Measurements from ENCODE around the gene CAMK1G. TPM values are rescaled to one million over a fixed set of nuclear protein-coding genes. Genes with fewer than 3 reads are reported as not detected.

CAMK1G gene
- total and polyA plus RNA-seq, 2 of the 4 experiments (the other 2 are of a cell fraction): 0.72 to 1.8 TPM

DNA sequence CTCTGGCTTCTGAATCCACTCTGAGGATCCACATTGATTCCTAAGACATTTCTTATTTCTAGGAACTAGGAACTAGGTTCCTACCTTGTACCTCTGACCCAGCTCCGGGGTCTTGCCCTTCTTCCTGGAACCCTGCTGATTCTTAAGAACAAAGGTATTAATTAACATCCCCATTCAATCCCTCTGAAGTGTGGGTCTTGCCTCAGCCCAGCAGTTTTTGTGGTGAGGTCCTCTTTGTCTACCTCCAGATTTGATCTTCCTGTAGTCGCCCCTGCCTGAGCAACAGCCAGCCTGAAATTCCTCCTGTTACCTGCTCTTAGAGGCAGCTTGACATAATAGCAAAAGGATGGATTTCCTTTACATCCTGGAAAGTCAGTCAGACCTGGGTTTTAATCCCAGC, 46.7 kb upstream of the CAMK1G start:
- BruUV-seq (replicated peaks): no TSS peak
- no peak for ATAC-seq (ENCODE audit: low read depth)
- TF ChIP-seq, protein P1, sequence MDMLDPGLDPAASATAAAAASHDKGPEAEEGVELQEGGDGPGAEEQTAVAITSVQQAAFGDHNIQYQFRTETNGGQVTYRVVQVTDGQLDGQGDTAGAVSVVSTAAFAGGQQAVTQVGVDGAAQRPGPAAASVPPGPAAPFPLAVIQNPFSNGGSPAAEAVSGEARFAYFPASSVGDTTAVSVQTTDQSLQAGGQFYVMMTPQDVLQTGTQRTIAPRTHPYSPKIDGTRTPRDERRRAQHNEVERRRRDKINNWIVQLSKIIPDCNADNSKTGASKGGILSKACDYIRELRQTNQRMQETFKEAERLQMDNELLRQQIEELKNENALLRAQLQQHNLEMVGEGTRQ (IDR thresholded peaks at IDR 0.05; ENCODE audit: low read depth, low read length): no peak
- TF ChIP-seq SMC3 (IDR thresholded peaks at IDR 0.05; ENCODE audit: low read depth, low read length): no peak
- no peak for TF ChIP-seq MAZ (IDR thresholded peaks at IDR 0.05; ENCODE audit: borderline replicate concordance, low read depth, low read length)
- TF ChIP-seq, protein P2, sequence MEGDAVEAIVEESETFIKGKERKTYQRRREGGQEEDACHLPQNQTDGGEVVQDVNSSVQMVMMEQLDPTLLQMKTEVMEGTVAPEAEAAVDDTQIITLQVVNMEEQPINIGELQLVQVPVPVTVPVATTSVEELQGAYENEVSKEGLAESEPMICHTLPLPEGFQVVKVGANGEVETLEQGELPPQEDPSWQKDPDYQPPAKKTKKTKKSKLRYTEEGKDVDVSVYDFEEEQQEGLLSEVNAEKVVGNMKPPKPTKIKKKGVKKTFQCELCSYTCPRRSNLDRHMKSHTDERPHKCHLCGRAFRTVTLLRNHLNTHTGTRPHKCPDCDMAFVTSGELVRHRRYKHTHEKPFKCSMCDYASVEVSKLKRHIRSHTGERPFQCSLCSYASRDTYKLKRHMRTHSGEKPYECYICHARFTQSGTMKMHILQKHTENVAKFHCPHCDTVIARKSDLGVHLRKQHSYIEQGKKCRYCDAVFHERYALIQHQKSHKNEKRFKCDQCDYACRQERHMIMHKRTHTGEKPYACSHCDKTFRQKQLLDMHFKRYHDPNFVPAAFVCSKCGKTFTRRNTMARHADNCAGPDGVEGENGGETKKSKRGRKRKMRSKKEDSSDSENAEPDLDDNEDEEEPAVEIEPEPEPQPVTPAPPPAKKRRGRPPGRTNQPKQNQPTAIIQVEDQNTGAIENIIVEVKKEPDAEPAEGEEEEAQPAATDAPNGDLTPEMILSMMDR (conservative IDR thresholded peaks at IDR 0.05; ENCODE audit: low read depth, low read length): no peak
- no peak for TF ChIP-seq POLR2A (IDR thresholded peaks at IDR 0.05; ENCODE audit: low read depth, low read length)
- TF ChIP-seq CHD1 (IDR thresholded peaks at IDR 0.05; ENCODE audit: low read depth, low read length): no peak
- no peak for TF ChIP-seq FOS (IDR thresholded peaks at IDR 0.05; ENCODE audit: low read depth, low read length)
- TF ChIP-seq MXI1 (IDR thresholded peaks at IDR 0.05; ENCODE audit: borderline replicate concordance, low read depth, low read length): no peak
- TF ChIP-seq BHLHE40 (IDR thresholded peaks at IDR 0.05; ENCODE audit: low read depth, low read length): no peak
- TF ChIP-seq MAFK (IDR thresholded peaks at IDR 0.05; ENCODE audit: low read depth, low read length): no peak
- no peak for TF ChIP-seq RCOR1 (IDR thresholded peaks at IDR 0.05; ENCODE audit: insufficient replicate concordance, low read length)
- no peak for TF ChIP-seq CEBPB (IDR thresholded peaks at IDR 0.05; ENCODE audit: low read depth, low read length)
- TF ChIP-seq RAD21 (IDR thresholded peaks at IDR 0.05; ENCODE audit: low read length): no peak
- Histone ChIP-seq H2BK120ac (ENCODE audit: low read depth, low read length) (no peak overlapping the region), H2BK5ac (ENCODE audit: low read depth, low read length, poor library complexity, severe bottlenecking) (no peak overlapping the region), H3K56ac (ENCODE audit: extremely low read depth, insufficient read depth, low read length) (no peak overlapping the region), H2AK5ac (ENCODE audit: low read depth, low read length) (no peak overlapping the region), H3K14ac (replicated peaks; ENCODE audit: low read depth, low read length) (no peak overlapping the region), H4K5ac (ENCODE audit: low read depth, low read length) (no peak overlapping the region), H3K18ac (ENCODE audit: low read depth, low read length) (no peak overlapping the region), H3K4ac (ENCODE audit: low read depth, low read length) (no peak overlapping the region), H3K9ac (ENCODE audit: low read depth, low read length) (no peak overlapping the region), H2BK20ac (ENCODE audit: low read depth, low read length) (no peak overlapping the region), H3K23ac (ENCODE audit: low read depth, low read length) (no peak overlapping the region), H2BK15ac (ENCODE audit: low read depth, low read length) (no peak overlapping the region), H3K4me1 (ENCODE audit: control insufficient read depth, insufficient read depth, low read length) (no peaks in the 10 kb centered on the region), H3K36me3 (ENCODE audit: control insufficient read depth, insufficient read depth, low read length) (no peaks in the 10 kb centered on the region), H3K9me3 (ENCODE audit: control insufficient read depth, insufficient read depth, low read length) (no peaks in the 10 kb centered on the region), H4K91ac (ENCODE audit: insufficient read depth, low read depth, low read length) (no peak overlapping the region), H3K9me1 (ENCODE audit: insufficient read depth, low read length) (no peaks in the 10 kb centered on the region), H2AK9ac (replicated peaks; ENCODE audit: low read depth, low read length, poor library complexity) (no peak overlapping the region), H3K4me3 (ENCODE audit: insufficient read depth, low read depth, low read length) (no peak overlapping the region), H4K20me1 (ENCODE audit: insufficient read depth, low read length) (no peaks in the 10 kb centered on the region), H2AFZ (replicated peaks; ENCODE audit: low read length, poor library complexity) (no peak overlapping the region), H3K79me1 (ENCODE audit: low read depth in 1 of 2, low read length in 2 of 2) (no peaks in the 10 kb centered on the region), H3K4me2 (ENCODE audit: low read depth, low read length) (no peak overlapping the region), H3K27me3 (ENCODE audit: control insufficient read depth, insufficient read depth, low read length) (no peaks in the 10 kb centered on the region; the same call in 1 of the 2 replicates), H4K8ac (ENCODE audit: low read depth in 2 of 2, low read length in 2 of 2) (no peak overlapping the region), H3K27ac (ENCODE audit: insufficient read depth, low read length) (no peak overlapping the region)
- no peak for DNase-seq
- in situ Hi-C loops (cut with MboI; ENCODE audit: low sequenced_read_pairs): no loop called here
- ChIA-PET CTCF (interaction anchor here (0.6 kb wide), 1 partner anchor 17 kb away, joined by 4 read pairs; no protein-coding TSS in a partner anchor), POLR2A (ENCODE audit: unreplicated experiment) (no interaction called here)
- intact Hi-C loops (cut with micrococcal nuclease): no loop called here
- WGBS, 2 experiments (ENCODE audit: extremely low coverage in 2 of 2, insufficient read length in 1 of 2): 40% methylated on average over 1 of the region's 2 CpGs; no CpG with 5 or more reads in 1 of the 2 experiments
- dilution Hi-C loops (cut with HindIII; ENCODE audit: low sequenced_read_pairs, unreplicated experiment): no loop called here

Data from IMR-90 (cell line).